Neuron (in vitro differentiated cells): ENCODE results near the gene ART5.
"Not testable (repeated sequence)": the region's sequence is repeated elsewhere in the genome, so short reads cannot be mapped to it uniquely, and the experiment has no call there.

ENCODE experiments used
- H2AFZ ChIP-seq: one replicate; pipeline ENCODE4 v1.6.1; 2013; ENCODE audit warnings: low read depth, mild to moderate bottlenecking, inconsistent platforms, low read length, moderate library complexity
- H3K27me3 ChIP-seq: one replicate; pipeline ENCODE4 v1.6.1; 2013; ENCODE audit warnings: low read length; ENCODE audit not compliant: insufficient read depth
- H3K36me3 ChIP-seq: one replicate; pipeline ENCODE4 v1.6.1; 2013; ENCODE audit warnings: low read length; ENCODE audit not compliant: insufficient read depth
- H3K4me1 ChIP-seq: one replicate; pipeline ENCODE4 v1.6.1; 2013; ENCODE audit warnings: low read length; ENCODE audit not compliant: insufficient read depth
- H3K4me3 ChIP-seq: 2 replicates; pipeline ENCODE4 v1.5.1; 2013; ENCODE audit warnings: mild to moderate bottlenecking, low read length, moderate library complexity
- H3K9me3 ChIP-seq: one replicate; pipeline ENCODE4 v1.6.1; 2013; ENCODE audit warnings: low read length

The ART5 gene

GRCh38 chr11:3667149-3668035 is 25.6 kb upstream of the ART5 start:
- Histone ChIP-seq H3K4me1 (no peaks in the 10 kb centered on the region), H2AFZ (no peak overlapping the region), H3K4me3 (no peak overlapping the region), H3K27me3 (no peaks in the 10 kb centered on the region), H3K9me3 (no peaks in the 10 kb centered on the region), H3K36me3 (peaks cover 56% of the 10 kb centered on the region)

GRCh38 chr11:3666023-3666530 is 24.3 kb upstream of the ART5 start:
- Histone ChIP-seq H3K27me3 (no peaks in the 10 kb centered on the region), H2AFZ (no peak overlapping the region), H3K4me3 (no peak overlapping the region), H3K9me3 (no peaks in the 10 kb centered on the region), H3K4me1 (no peaks in the 10 kb centered on the region), H3K36me3 (peaks cover 49% of the 10 kb centered on the region)

GRCh38 chr11:3665336-3666022 is 23.7 kb upstream of the ART5 start:
- H3K27me3 ChIP-seq: no peaks in the 10 kb centered on the region
- H2AFZ ChIP-seq: no peak overlapping the region
- H3K4me3 ChIP-seq: no peak overlapping the region
- no peaks in the 10 kb centered on the region for H3K9me3 ChIP-seq
- H3K36me3 ChIP-seq: peaks cover 44% of the 10 kb centered on the region
- no peaks in the 10 kb centered on the region for H3K4me1 ChIP-seq

GRCh38 chr11:3664032-3664630 is 22.3 kb upstream of the ART5 start:
- Histone ChIP-seq H3K27me3 (no peaks in the 10 kb centered on the region), H3K9me3 (no peaks in the 10 kb centered on the region), H3K36me3 (peaks cover 31% of the 10 kb centered on the region), H3K4me3 (no peak overlapping the region), H2AFZ (no peak overlapping the region), H3K4me1 (no peaks in the 10 kb centered on the region)

GRCh38 chr11:3662856-3663255 is 21.1 kb upstream of the ART5 start:
- Histone ChIP-seq H2AFZ (no peak overlapping the region), H3K4me3 (no peak overlapping the region), H3K27me3 (no peaks in the 10 kb centered on the region), H3K4me1 (no peaks in the 10 kb centered on the region), H3K36me3 (peaks cover 24% of the 10 kb centered on the region), H3K9me3 (no peaks in the 10 kb centered on the region)

- Histone ChIP-seq H2AFZ (no peak overlapping the region), H3K27me3 (no peaks in the 10 kb centered on the region), H3K4me1 (no peaks in the 10 kb centered on the region), H3K9me3 (no peaks in the 10 kb centered on the region), H3K36me3 (peaks cover 9% of the 10 kb centered on the region), H3K4me3 (no peak overlapping the region)
Observed at GRCh38 chr11:3660960-3661359, 19.2 kb upstream of the ART5 start.

GRCh38 chr11:3659595-3660515 is 18.1 kb upstream of the ART5 start:
- no peaks in the 10 kb centered on the region for H3K9me3 ChIP-seq
- peaks cover 3% of the 10 kb centered on the region for H3K27me3 ChIP-seq
- H3K4me3 ChIP-seq: no peak overlapping the region
- H3K36me3 ChIP-seq: no peaks in the 10 kb centered on the region
- H2AFZ ChIP-seq: no peak overlapping the region
- no peaks in the 10 kb centered on the region for H3K4me1 ChIP-seq

GRCh38 chr11:3658252-3658651 is 16.5 kb upstream of the ART5 start:
- peaks cover 3% of the 10 kb centered on the region for H3K27me3 ChIP-seq
- H3K4me1 ChIP-seq: no peaks in the 10 kb centered on the region
- no peak overlapping the region for H3K4me3 ChIP-seq
- no peaks in the 10 kb centered on the region for H3K9me3 ChIP-seq
- no peaks in the 10 kb centered on the region for H3K36me3 ChIP-seq
- H2AFZ ChIP-seq: no peak overlapping the region

- not testable (repeated sequence) for H3K4me1 ChIP-seq, H3K9me3 ChIP-seq, H3K4me3 ChIP-seq, H2AFZ ChIP-seq, H3K36me3 ChIP-seq, H3K27me3 ChIP-seq
Observed at GRCh38 chr11:3657331-3657730, 15.5 kb upstream of the ART5 start.

GRCh38 chr11:3655547-3655946 is 13.8 kb upstream of the ART5 start:
- Histone ChIP-seq H3K9me3 (no peaks in the 10 kb centered on the region), H3K4me1 (no peaks in the 10 kb centered on the region), H2AFZ (no peak overlapping the region), H3K36me3 (no peaks in the 10 kb centered on the region), H3K27me3 (peaks cover 3% of the 10 kb centered on the region), H3K4me3 (no peak overlapping the region)

GRCh38 chr11:3652514-3652913 is 10.7 kb upstream of the ART5 start:
- H2AFZ ChIP-seq, H3K27me3 ChIP-seq, H3K9me3 ChIP-seq, H3K4me3 ChIP-seq, H3K4me1 ChIP-seq, H3K36me3 ChIP-seq: not testable (repeated sequence)

GRCh38 chr11:3649374-3649773 is 7.6 kb upstream of the ART5 start:
- not testable (repeated sequence) for H3K36me3 ChIP-seq

More at GRCh38 chr11:3649374-3649773, 7.6 kb upstream of the ART5 start:
- not testable (repeated sequence) for H2AFZ ChIP-seq, H3K9me3 ChIP-seq, H3K4me3 ChIP-seq, H3K4me1 ChIP-seq, H3K27me3 ChIP-seq
